GM21825 (cell line): ENCODE results near the gene MTFR2.
"Not testable (repeated sequence)": the region's sequence is repeated elsewhere in the genome, so short reads cannot be mapped to it uniquely, and the experiment has no call there.

Experiments
- ATAC-seq: cut with Tn5 transposase; IDR thresholded peaks from one replicate; pipeline ENCODE4 v1.9.1; 2021; ENCODE audit warnings: mild to moderate bottlenecking, moderate library complexity; ENCODE audit not compliant: unreplicated experiment

MTFR2 gene

GRCh38 chr6:136236466-136237293 is 13.4 kb downstream of the MTFR2 start:
- no peak for ATAC-seq

DNA sequence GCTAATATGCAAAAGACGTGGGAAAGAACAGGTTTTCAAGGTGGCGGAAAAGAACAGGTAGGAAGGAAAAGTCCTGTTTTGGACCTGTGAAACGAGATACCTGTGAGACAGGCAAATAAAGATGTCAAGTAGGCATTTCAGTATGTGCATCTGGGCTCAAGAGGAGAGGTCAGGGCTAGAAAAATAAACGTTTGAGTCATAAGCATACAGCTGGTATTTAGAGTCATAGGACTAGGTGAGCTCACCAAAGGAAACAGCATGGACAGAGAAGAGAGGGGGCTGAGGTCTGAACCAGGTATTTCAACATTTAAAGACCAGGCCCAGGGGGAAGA is 14.9 kb downstream of the MTFR2 start:
- ATAC-seq: no peak

DNA sequence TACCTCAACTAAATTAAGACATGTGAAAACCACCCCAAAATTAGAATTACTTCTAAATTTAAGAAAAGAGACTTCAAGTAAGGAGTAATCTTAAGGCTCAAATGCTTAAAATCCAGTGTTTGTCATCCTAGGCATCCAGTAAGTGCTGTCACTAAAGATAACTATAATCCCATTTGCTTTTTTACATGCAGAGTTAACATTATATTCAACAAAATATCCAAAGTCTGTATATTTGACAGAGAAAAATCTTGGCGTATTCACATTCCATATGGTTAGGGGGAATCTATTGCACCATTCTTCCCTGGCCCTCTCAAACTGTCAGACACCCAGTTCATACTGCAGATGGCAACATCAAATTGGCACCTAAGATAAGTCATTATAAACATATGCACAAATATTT is 17.4 kb downstream of the MTFR2 start:
- no peak for ATAC-seq

DNA sequence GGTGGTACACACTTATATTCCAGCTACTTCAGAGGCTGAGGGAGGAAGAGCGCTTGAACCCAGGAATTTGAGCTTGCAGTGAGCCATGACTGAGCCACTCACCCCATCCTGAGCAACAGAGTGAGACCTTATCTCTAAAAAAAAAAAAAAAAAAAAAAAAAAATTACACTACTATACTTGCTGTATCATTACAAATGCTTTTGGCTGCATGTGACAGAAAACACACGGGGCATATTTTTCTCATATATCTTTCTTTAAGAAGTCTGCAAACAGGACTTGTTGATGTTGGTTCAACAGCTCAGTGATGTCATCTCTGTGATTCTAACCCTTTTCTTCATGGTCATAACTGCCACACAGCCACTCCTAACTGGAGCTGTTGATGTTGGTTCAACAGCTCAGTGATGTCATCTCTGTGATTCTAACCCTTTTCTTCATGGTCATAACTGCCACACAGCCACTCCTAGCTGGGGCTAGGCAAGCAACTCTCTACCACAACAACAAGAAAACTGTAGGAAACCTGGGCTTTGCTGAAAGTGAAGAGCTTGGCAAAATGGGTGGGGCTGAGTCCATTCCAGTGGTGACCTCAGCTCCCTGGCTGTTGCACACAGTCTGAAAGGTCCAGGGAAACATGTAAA is 19.8 kb downstream of the MTFR2 start:
- ATAC-seq: no peak

DNA sequence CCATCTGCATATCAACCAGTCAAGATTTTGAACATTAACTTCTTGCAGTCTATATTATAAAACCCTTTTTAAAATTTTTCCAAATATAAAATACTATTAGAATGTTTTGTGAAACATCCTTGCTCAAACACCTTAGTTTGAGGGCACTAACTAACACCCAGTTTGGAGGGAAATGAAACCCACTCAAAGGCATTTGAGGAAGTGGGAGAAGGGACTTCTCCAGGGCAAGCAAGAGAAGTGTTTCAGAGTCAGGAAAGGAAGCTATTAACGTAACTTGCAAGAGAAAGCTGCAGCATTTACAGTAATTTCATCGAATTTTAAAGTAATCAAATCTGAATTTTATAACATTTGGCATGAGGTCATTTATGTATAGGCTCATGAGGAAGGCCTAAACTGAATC is 21.3 kb downstream of the MTFR2 start:
- peak; percentile 53 for ATAC-seq

DNA sequence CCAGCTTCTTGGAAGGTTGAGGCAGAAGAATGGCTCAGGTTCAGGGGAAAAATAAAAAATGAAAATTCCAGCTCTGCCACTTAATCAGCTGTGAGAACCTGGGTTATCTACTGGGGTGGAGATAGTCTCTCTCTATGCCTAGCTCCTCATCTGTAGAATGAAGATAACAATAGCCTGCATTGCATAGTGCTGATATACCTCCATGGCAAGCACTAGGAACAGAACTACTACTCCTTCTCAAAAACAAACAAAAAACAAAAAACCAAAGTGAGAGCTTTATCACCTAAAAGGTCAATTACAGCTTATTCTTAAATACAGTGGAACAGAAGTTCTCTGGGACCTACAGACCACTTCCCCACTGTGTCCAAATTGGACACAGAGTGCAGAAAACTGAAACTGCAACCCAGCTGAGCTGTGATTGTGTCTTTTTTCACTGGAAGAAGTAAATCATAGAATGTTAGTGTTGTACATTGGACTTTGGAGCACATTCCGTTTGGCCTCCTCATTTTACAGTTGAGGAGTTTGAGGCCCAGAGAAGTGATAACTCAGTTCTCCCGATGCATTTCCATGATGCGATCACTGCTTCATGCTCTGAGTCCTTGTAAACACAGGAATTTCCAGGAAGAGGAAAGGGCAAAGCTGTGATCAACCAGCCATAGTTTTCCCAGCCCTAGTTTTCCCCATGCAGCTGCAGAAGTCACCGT is 23.3 kb downstream of the MTFR2 start:
- ATAC-seq: no peak

DNA sequence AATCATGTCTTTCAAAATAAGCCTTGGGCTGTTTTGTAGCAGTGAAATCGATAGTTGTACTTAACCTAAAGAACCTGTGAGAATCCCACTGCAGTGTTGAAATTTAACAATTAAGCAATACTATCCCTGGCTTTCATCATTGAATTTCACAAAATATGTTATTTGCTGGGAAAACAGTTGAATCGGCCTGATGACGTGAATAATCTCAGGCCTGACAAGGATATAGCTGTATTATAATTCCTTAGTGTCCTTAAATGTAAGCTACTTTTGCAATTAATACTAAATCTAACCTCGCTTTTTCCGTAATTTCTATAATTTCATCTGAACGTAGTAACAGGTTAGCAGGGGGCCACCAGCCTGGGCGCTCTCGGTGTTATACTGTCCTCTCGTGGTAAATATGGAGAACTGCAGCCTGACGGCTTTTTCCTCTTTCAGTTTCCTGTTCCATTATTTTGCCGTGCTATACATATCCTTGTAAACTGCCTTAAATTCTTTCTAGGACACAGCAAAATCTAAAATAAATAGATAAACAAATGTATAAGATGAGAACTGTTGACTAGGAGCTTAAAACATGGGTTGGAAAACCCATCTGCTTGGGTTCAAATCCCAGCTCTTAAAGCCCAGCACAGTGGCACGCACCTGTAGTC is 24.0 kb downstream of the MTFR2 start:
- ATAC-seq: no peak

GRCh38 chr6:136225496-136225895 is 24.6 kb downstream of the MTFR2 start:
- no peak for ATAC-seq

GRCh38 chr6:136224974-136225373 is 25.1 kb downstream of the MTFR2 start:
- not testable (repeated sequence) for ATAC-seq

GRCh38 chr6:136216503-136217401 is 33.4 kb downstream of the MTFR2 start:
- ATAC-seq: no peak

- no peak for ATAC-seq
Measured at GRCh38 chr6:136213853-136214252, 36.3 kb downstream of the MTFR2 start.

DNA sequence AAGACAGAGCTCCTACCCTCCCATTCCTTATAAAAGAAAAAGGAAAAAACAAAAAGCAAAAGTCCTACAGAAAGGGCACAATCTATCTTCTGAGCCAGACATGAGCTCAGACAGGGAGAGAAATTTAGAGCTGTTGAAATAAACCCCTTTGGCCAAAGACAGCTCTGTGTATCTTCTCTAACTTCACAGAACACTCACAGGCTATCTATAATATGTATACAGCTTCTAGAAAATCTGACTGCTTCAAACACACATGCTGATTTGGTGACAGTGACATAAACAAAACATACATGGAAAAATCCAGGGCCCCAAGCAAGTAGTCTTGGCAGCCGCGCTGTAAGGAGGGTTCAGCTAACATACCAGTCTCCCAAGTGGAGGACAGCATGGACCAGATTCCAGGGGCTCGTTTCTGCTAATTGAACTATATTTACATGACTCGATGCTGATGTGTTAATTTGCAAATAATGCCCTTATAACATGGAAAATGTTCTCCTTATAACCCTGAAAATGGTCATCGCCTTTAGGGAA is 37.0 kb downstream of the MTFR2 start:
- ATAC-seq: no peak

DNA sequence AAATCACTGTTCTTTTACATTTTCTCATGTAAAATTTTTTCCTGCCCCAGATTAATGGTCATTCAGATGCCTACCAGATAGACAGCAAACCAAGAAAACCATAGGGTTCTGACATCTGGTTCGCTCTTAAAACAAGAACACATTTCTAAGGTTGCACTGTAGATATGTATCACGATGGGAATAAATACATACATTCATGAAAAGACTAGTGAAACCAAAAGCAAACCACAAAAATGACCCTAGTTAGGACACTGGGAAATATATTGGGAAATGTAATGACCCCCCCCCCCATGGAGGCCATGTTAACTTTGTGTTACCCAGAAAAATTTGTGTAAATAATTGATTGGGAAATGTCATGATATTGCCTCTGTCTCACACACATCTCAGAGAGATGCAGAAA is 37.5 kb downstream of the MTFR2 start:
- no peak for ATAC-seq

GRCh38 chr6:136210398-136211165 is 39.5 kb downstream of the MTFR2 start:
- no peak for ATAC-seq

- no peak for ATAC-seq
Measured at GRCh38 chr6:136209496-136209895, 40.6 kb downstream of the MTFR2 start.

- ATAC-seq: no peak
Measured at GRCh38 chr6:136208783-136209182, 41.3 kb downstream of the MTFR2 start.

GRCh38 chr6:136201732-136202131 is 48.4 kb downstream of the MTFR2 start:
- no peak for ATAC-seq

DNA sequence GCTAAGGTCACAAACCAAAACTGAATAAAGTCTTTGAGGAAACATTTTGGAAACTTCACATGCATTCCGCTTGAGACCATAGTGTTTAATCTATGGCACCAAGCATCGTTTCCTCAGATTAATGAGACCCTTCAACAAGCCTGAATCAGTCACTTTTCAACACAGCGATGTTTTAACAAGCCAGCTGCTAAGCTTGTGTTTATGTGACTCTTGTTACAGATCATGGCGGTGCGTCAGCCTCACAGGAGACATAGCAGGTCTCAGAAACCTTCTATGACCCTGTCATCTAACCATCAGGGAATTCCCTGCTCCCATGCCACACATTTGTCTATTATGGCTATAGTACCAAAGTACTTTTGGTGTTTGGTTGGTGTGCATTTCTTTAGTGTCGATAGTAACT is 57.2 kb downstream of the MTFR2 start:
- ATAC-seq: no peak

DNA sequence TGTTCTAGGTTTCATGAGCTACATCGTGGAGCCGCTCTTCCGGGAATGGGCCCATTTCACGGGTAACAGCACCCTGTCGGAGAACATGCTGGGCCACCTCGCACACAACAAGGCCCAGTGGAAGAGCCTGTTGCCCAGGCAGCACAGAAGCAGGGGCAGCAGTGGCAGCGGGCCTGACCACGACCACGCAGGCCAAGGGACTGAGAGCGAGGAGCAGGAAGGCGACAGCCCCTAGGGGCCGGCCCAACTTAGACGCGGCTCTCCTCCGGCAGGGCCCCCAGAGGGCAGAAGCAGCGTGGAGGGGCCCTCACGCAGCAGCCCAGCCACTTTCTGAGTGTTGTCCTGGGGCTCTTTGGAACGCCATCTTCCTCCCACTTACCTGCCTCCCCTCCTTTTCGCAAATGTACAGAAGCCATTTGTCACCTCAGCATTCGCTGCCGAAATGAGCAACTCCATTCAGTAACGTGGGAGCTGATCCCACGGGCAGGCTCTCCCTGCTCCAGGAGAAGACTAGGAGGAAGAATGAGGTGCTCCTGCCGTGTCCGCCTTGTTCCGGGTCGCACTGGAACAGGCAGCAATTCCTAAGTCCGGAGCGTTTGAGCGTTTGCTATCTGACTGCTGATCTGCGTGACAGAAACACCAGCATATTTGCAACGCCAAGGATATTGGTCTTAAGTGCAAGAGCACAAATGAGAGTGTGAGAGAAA is 58.4 kb downstream of the MTFR2 start:
- no peak for ATAC-seq
